Measurements from ENCODE around the gene MYO1A. TPM values are rescaled to one million over a fixed set of nuclear protein-coding genes. Genes with fewer than 3 reads are reported as not detected.

The MYO1A gene
- polyA plus RNA-seq, 1 of the 3 experiments (the other 2 are of a cell fraction), result not detected

DNA sequence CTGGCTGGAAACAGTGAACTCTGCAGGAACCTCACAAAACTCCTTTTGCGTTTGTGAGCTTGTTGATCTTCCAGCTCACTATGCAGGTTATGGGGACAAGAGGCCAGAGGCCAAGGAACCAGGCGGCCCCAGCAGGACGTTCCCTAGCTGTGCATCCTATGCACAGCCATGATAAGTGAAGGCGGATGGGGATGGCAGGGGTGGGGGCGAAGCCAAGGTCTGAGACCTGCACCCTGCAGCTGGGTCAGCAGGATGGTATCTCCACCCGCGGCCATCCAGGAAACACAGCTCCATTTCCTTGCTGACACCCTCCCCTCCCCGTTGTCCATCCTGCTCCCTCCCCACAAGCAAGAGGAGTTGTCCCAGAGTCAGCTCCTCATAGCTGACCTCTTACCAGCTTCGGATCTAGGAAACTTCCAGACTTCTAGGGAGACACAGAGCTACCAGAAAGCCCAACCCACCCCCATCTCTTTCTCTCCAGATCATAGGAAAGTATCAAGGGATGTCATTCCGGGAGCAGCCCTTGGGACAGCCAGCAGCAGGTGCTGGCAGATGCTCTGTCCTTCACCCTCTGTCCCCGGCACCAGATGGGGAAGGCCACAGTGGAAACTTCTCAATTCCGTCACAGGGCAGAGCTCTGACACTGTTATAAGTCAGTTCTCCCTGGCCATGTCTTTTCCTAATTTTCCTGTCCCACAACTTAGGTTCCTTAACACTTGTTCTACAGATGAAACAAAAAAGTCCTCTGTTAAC is 53.0 kb downstream of the MYO1A start (continued):
- no peak for TF ChIP-seq CHD2 (IDR thresholded peaks at IDR 0.05; ENCODE audit: low read length, partially characterized antibody)
- no peak for TF ChIP-seq YY1 (IDR thresholded peaks at IDR 0.05; ENCODE audit: low read depth)
- no peak for TF ChIP-seq RAD21 (IDR thresholded peaks at IDR 0.05; ENCODE audit: low read length)
- TF ChIP-seq POLR2AphosphoS5 (IDR thresholded peaks at IDR 0.05; ENCODE audit: low read depth, low read length), result no peak
- no peak for TF ChIP-seq FOXM1 (IDR thresholded peaks at IDR 0.05; ENCODE audit: low read depth)

DNA sequence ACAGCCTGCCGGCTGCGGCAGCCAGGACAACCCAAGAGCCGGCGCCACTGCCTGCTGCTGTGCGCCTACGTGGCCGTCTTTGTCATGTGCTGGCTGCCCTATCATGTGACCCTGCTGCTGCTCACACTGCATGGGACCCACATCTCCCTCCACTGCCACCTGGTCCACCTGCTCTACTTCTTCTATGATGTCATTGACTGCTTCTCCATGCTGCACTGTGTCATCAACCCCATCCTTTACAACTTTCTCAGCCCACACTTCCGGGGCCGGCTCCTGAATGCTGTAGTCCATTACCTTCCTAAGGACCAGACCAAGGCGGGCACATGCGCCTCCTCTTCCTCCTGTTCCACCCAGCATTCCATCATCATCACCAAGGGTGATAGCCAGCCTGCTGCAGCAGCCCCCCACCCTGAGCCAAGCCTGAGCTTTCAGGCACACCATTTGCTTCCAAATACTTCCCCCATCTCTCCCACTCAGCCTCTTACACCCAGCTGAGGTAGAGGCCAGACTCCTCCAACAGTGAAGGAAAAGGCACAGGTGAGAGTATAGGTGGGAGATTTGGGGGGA is 53.9 kb downstream of the MYO1A start:
- Histone ChIP-seq H3K9me3 (no peaks in the 10 kb centered on the region), H3K4me1 (ENCODE audit: control insufficient read depth in 1 of 2, insufficient read depth in 2 of 2, low read depth in 1 of 2, low read length in 1 of 2) (no peaks in the 10 kb centered on the region; a peak in 2 of 4 replicates), H3K36me3 (replicated peaks in 1 of 2; ENCODE audit: control insufficient read depth in 1 of 2, insufficient read depth in 2 of 2, low read length in 1 of 2) (peaks cover 10 to 34% of the 10 kb centered on the region in 2 experiments), H3K4me3 (ENCODE audit: low read depth in 2 of 2, low read length in 1 of 2) (no peak overlapping the region), H3K9me2 (no peaks in the 10 kb centered on the region), H3F3A (replicated peaks; ENCODE audit: insufficient read depth) (no peaks in the 10 kb centered on the region), H3K27me3 (ENCODE audit: insufficient read depth) (no peaks in the 10 kb centered on the region), H3K4me2 (no peak overlapping the region), H4K20me1 (ENCODE audit: insufficient read depth) (peaks cover 20% of the 10 kb centered on the region; the same call in 1 of the 2 replicates), H2AFZ (ENCODE audit: low read depth) (no peak overlapping the region), H3K27ac (ENCODE audit: low read depth in 2 of 2, low read length in 1 of 2) (no peak overlapping the region), H3K79me2 (ENCODE audit: insufficient read depth) (0 out of 2 replicates have a peak, but pooled peaks cover 1% of the 10 kb centered on the region), H3K9ac (no peak overlapping the region)
- 96% methylated on average over 11 of the region's 11 CpGs for WGBS (ENCODE audit: low lambda C conversion rate)
- DNase-seq, result no peak
- POLR2A ChIA-PET, result no interaction called here
- TF ChIP-seq, protein P1, sequence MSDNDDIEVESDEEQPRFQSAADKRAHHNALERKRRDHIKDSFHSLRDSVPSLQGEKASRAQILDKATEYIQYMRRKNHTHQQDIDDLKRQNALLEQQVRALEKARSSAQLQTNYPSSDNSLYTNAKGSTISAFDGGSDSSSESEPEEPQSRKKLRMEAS (IDR thresholded peaks at IDR 0.05; ENCODE audit: low read depth), result no peak
- TF ChIP-seq TAF1 (IDR thresholded peaks at IDR 0.05; ENCODE audit: borderline replicate concordance, low read depth, low read length) (no peak), ELF1 (IDR thresholded peaks at IDR 0.05) (no peak), MEF2A (IDR thresholded peaks at IDR 0.05; ENCODE audit: borderline replicate concordance, low read depth) (no peak), YY1 (IDR thresholded peaks at IDR 0.05; ENCODE audit: low read depth) (no peak), NFIC (IDR thresholded peaks at IDR 0.05; ENCODE audit: borderline replicate concordance) (no peak)
- TF ChIP-seq, protein P2, sequence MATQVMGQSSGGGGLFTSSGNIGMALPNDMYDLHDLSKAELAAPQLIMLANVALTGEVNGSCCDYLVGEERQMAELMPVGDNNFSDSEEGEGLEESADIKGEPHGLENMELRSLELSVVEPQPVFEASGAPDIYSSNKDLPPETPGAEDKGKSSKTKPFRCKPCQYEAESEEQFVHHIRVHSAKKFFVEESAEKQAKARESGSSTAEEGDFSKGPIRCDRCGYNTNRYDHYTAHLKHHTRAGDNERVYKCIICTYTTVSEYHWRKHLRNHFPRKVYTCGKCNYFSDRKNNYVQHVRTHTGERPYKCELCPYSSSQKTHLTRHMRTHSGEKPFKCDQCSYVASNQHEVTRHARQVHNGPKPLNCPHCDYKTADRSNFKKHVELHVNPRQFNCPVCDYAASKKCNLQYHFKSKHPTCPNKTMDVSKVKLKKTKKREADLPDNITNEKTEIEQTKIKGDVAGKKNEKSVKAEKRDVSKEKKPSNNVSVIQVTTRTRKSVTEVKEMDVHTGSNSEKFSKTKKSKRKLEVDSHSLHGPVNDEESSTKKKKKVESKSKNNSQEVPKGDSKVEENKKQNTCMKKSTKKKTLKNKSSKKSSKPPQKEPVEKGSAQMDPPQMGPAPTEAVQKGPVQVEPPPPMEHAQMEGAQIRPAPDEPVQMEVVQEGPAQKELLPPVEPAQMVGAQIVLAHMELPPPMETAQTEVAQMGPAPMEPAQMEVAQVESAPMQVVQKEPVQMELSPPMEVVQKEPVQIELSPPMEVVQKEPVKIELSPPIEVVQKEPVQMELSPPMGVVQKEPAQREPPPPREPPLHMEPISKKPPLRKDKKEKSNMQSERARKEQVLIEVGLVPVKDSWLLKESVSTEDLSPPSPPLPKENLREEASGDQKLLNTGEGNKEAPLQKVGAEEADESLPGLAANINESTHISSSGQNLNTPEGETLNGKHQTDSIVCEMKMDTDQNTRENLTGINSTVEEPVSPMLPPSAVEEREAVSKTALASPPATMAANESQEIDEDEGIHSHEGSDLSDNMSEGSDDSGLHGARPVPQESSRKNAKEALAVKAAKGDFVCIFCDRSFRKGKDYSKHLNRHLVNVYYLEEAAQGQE (IDR thresholded peaks at IDR 0.05; ENCODE audit: low read depth, low read length), result no peak
- CTCF ChIA-PET, result interaction anchor here (0.7 to 2.6 kb wide), 6 partner anchors 8 to 232 kb away, joined by 3 to 13 read pairs (median 3); no protein-coding TSS in a partner anchor

Measured in SK-N-SH (cell line).